NAMALWA (cell line): Measurements from ENCODE around the gene ARHGAP28.

ENCODE experiments used
- DNase-seq: peaks from one replicate; pipeline ENCODE4 v3.0.0-alpha.2; 2015; ENCODE audit warnings: low spot score

Gene ARHGAP28

DNA sequence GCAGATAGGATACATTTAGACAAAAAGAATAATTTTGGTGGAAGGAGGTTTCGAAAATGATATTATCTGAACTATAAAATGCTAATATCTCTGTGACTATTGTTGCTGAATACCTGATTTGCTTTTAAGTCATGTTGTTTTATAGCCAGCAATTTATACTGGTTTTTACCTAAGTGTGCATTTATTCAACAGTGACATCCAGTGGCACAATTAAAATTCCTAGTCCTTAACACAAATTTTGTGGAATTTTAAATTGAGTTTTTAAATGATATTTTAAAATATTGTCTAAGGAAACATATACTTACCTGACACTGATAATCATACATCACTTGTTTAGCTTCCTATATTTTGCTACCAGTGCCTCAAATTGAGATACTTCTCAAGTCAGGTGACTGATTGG lies 144.8 kb downstream of the ARHGAP28 start:
- DNase-seq, result no peak

DNA sequence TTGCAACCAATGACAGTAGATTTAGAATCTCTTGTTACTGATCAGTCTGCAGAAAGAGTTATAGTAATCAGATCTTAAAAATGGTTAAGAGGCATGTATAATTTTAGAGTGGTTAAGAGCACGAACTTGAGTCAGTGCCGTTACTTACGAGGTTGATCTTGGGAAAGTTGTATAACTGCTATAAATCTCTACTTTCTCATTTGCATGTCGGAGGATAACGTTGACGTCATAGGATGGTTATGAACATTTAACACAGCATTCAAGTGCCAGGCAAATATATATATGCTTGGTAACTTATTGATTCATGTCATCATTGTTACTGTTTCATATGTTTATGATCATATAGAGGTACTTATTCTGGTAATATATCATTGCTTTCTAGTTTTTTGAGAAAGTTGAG lies 146.2 kb downstream of the ARHGAP28 start:
- DNase-seq, result no peak

GRCh38 chr18:6876641-6877041 lies 147.1 kb downstream of the ARHGAP28 start:
- DNase-seq, result no peak

- no peak for DNase-seq
Observed at GRCh38 chr18:6877288-6877687, 147.8 kb downstream of the ARHGAP28 start.

GRCh38 chr18:6878556-6879297 lies 149.2 kb downstream of the ARHGAP28 start:
- no peak for DNase-seq

GRCh38 chr18:6879508-6880195 lies 150.1 kb downstream of the ARHGAP28 start:
- DNase-seq, result no peak

GRCh38 chr18:6881034-6881820 lies 151.7 kb downstream of the ARHGAP28 start:
- no peak for DNase-seq

DNA sequence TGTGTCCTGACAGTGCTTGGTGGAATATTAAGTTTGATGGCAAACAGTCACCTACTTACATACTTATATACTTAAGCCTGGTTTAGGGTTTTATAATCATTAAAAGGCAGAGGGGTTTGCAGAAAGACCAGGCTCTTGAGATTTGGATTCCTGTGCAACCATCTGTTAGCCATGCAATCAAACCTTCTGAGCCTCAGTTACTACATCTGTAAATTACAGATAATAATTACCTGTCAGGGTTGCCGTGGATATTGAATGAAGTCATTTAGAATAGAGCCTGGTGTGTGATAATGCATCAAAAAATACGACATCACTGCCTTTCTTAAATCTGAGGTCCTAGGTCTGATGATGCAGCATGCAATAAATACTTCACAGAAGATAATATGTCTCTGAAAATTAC lies 152.9 kb downstream of the ARHGAP28 start:
- DNase-seq, result no peak

- no peak for DNase-seq
Observed at GRCh38 chr18:6885006-6885481, 155.5 kb downstream of the ARHGAP28 start.

DNA sequence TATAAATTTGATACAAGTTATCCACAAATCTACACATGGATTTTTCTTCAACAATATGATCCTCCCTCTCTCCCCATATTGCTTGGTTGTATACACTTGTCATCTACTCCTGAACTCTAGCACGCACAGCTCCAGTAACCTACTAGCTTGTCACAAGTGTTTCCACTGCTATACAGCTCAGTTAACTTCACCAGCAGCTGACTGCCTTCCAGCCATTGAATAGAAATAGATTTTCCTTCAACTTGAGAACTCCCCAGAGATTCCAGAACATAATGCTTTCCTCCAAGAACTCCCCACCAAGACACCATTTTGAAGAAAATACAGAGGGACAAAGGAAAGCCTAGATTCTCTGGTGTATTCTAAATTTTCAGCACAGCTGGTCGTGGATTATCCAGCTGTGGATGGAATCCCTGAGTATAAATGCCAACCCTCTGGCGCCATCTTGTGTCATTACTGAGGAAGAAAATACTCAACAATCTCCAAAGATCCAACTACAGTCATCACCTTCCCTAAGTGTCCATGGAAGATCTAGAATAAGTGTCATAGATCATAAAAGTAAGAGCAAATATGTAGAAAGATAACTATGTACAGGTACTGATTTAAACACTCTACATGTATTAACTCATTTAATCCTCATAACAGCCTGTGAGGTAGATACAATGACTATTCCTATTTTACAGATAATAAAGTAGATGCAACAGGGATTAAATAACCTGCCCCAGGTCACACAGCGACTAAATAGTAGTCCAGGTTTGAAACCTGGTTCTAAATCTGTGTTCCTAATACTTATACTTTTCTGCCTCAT lies 156.7 kb downstream of the ARHGAP28 start:
- DNase-seq, result peak; percentile 53

DNA sequence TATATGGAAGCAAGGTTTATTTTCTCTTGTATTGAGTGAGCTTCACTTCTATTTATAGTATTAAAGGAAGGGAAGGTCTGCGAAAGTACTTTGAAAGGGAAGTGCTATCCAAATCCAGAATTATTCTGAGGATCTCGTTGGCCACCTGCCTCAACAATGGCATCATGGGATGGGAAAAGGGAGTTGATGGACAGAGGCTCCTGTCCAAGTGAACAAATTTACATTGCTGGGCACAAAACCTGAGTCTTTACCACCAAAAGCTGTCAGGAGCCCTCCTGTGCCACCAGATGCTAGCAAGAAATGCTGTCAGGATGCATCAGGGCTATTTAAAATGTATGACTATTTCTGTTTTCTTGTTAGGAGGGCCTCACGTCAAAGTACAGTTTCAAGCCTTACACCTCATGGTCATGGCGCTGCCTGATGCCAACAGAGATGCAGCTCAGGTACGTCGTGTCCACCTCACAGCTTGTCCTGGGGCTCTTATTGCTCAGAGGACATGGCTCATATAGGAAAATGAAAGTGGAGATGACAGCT lies 157.3 kb downstream of the ARHGAP28 start:
- no peak for DNase-seq

DNA sequence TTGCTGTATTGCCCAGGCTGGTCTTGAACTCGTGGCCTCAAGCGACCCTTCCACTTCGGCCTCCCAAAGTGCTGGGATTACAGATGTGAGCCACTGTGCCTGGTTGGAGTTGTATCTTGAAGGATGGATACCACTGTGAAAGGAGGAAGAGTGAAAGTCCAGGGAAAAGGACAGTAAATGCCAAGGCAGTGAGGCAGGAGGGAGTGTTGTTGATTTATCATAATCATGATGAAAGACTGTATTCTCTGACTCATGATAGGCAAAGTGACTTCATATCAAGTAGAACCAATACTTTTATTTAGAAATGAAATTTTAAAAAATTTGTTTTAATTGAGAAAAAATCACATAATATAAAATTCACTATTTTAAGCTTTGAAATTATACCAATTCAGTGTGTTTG lies 162.3 kb downstream of the ARHGAP28 start:
- no peak for DNase-seq

GRCh38 chr18:6901286-6901926 lies 171.9 kb downstream of the ARHGAP28 start:
- no peak for DNase-seq

- no peak for DNase-seq
Observed at GRCh38 chr18:6917072-6917471, 187.6 kb downstream of the ARHGAP28 start.

GRCh38 chr18:6920099-6920955 lies 190.8 kb downstream of the ARHGAP28 start:
- DNase-seq, result peak; percentile 69

DNA sequence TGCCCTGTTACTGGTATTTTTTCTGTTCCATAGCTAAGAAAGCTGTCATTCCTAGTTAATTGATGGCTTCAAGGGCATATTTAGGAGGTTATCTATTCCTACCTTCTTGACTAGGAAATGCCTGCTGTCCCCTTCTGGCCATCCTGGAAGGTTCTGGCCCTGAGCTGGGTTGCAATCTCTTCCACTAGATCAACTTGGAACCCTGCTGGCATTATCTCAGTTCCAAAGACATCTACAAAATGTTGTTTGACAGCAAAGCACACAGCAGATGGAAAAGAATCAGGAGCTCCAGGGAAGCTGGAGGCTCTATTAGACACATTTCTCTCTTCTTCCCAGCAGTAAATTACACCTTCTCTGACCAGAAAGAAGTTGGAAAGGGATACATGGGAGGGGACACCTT lies 192.1 kb downstream of the ARHGAP28 start:
- DNase-seq, result no peak

GRCh38 chr18:6923220-6923619 lies 193.7 kb downstream of the ARHGAP28 start:
- DNase-seq, result no peak

DNA sequence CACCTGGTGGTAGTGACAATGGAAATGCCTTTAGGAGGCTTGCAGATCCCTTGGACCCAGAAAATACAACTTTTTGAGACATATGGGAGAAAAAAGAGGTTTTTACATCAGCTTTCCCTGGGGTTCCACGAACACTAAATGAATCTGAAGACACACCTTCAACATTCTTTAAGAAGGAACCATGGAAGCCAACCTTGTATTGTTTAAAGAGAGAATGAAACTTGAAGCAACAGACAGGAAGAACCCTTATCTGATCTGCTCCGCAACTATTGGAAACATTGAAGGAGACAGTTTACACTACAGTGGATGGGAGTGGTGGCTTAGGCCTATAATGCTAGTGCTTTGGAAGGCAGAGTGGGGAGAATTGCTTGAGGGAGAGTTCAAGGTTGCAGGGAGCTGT lies 197.6 kb downstream of the ARHGAP28 start:
- no peak for DNase-seq

GRCh38 chr18:6928359-6928758 lies 198.8 kb downstream of the ARHGAP28 start:
- DNase-seq, result no peak
